B cell (primary cell): ENCODE results near the gene ROBO2.

Experiments used
- CTCF ChIP-seq: fragments of 200-600 bp; IDR thresholded peaks from one replicate; pipeline ENCODE4 v1.8.0; 2022; ENCODE audit warnings: antibody characterized with exemption, mild to moderate bottlenecking
- EZH2 ChIP-seq: IDR thresholded peaks from 2 replicates; pipeline ENCODE4 v1.6.1; 2012; ENCODE audit warnings: borderline replicate concordance, low read depth, mild to moderate bottlenecking, moderate library complexity, low read length; ENCODE audit not compliant: insufficient read depth, poor library complexity, severe bottlenecking

GRCh38 chr3:77078279-77078678, 38.4 kb downstream of the ROBO2 start:
- TF ChIP-seq CTCF (no peak), EZH2 (no peak)
